H1 (cell line): ENCODE data around the gene ARMC3. TPM values are rescaled to one million over a fixed set of nuclear protein-coding genes. Genes with fewer than 3 reads are reported as not detected.

Source experiments
- CEBPB ChIP-seq: IDR thresholded peaks from 2 replicates; pipeline ENCODE4 v1.6.1; 2012; ENCODE audit warnings: low read depth, low read length
- RAD21 ChIP-seq, 2 experiments: IDR thresholded peaks in 1 of 2; conservative IDR thresholded peaks in 1 of 2; 2 replicates each; pipeline ENCODE4 v1.6.1; 2011; ENCODE audit warnings: low read depth in 2 of 2, low read length in 2 of 2, improper control_type of control experiment in 1 of 2, inconsistent platforms in 1 of 2, mild to moderate bottlenecking in 1 of 2, moderate library complexity in 1 of 2
- polyA plus RNA-seq, 7 experiments: library from polyadenylated mRNA; depleted of rRNA in 3 of 7; stranded (reverse) in 5 of 7; unstranded in 2 of 7; fragments of >200 nt in 5 of 7; fragments of 200-250 nt in 2 of 7; gene quantifications; 1 replicate in 5 of 7; 2 replicates in 1 of 7; 4 replicates in 1 of 7; pipeline versions ENCODE4 v1.2.1 to v1.2.3, GENCODE V29; 2011 to 2013; ENCODE audit warnings: missing spikeins in 2 of 7, mixed read lengths in 2 of 7
- total RNA-seq: library from RNA; stranded (reverse); fragmentation: NEBNext Ultra II Directional; extraction: Animal tissue kit (Norgen Biotek cat#: 25700); gene quantifications from 2 replicates; pipeline ENCODE4 v1.2.1, GENCODE V29; 2021

The ARMC3 gene
- total and polyA plus RNA-seq, 2 of the 8 experiments (the other 6 are each of a cell fraction or from before 2014, with no cell fraction given) = 0.15 TPM

GRCh38 chr10:23073527-23073926 lies 145.7 kb downstream of the ARMC3 start (continued):
- no peak for TF ChIP-seq CEBPB
- TF ChIP-seq RAD21 (IDR thresholded peaks at IDR 0.05 in 1 of 2, conservative IDR thresholded peaks at IDR 0.05 in 1 of 2; ENCODE audit: low read depth in 2 of 2, low read length in 2 of 2) = no peak
